Dermis microvascular lymphatic vessel endothelial cell (primary cell): ENCODE results near the gene LDHD. TPM values are rescaled to one million over a fixed set of nuclear protein-coding genes. Genes with fewer than 3 reads are reported as not detected.

Experiments used
- DNase-seq, 2 donors: peaks; one replicate each; pipeline versions ENCODE4 v3.0.0 to v3.0.0-alpha.2; 2010; ENCODE audit warnings: low read depth in 2 of 2
- total RNA-seq: library from RNA; depleted of rRNA; stranded (reverse); fragments of >200 nt; gene quantifications from 2 replicates; pipeline ENCODE4 v1.2.1, GENCODE V29; 2014

LDHD gene
- total RNA-seq, 1 donor from 2014 or later = 0.39 TPM

- no peak for DNase-seq
Observed at GRCh38 chr16:75114946-75115825, 1.4 kb downstream of the LDHD start.

DNA sequence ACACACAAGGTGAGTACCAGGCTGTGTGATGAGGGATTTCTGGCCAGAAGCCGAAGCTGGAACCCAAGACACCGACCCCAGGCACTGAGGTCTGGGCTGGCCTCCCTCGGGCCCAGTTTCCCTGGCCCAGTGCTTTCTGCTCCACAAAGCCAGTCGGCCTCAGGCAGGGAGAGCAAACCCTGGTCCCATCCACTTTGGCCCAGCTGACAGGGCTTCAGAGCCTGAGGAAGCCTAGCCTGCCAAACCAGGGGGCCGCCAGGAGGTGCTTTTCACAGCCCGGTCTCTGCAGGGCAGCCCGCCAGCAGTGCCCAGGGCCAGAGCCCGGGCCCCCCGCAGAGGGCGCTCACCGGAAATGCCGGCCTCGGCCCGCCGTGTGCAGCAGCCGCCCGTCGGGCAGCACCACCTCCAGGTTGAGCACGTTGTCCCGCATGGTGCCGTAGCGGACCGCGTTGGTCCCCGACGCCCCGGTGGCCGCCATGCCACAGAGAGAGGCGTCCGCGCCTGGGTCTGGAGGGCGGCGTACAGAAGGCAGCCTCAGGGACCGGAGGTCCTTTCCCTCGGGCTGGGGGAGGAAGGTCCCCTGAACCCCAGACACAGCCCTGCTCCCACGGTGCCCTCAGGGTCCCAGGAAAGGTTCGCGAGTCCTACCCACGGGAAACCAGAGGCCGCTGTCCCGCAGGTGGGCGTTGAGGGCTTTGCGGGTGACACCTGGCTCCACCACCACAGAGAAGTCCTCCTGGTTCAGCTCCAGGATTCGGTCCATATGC, 2.2 kb downstream of the LDHD start:
- DNase-seq = no peak

DNA sequence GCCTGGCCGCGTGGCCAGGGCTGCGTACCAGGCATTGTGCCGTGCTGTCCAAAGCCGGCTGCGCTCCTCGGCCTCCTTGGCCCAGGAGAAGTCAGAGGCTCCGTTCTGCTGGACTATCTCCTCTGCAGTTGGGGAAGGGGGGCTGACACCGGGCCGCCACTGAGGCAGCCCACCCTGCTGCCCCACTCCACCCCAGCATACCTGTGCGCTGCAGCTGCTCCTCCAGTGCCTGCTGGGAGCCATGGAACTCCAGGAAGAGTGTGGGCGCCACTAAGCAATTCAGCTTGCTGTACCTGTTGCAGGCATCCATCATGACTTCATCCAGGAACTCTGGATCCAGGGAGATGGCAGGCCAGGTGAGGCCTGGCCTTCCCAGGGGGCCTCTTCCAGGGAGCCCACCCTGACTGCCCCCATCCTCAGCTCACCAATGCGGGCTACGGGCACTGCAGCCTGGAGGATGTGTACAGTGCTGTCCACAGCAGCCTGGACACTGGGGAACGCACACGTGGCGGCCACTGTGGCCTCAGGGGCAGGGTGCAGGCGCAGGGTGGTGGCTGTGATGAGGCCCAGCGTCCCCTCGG, 2.9 kb downstream of the LDHD start:
- DNase-seq = no peak

- no peak for DNase-seq
Observed at GRCh38 chr16:75112734-75113491, 3.7 kb downstream of the LDHD start.

GRCh38 chr16:75111961-75112733, 4.4 kb downstream of the LDHD start:
- peak in 1 of 2 donors; percentile 49 for DNase-seq

GRCh38 chr16:75111514-75111940, 5.1 kb downstream of the LDHD start:
- DNase-seq = no peak

DNA sequence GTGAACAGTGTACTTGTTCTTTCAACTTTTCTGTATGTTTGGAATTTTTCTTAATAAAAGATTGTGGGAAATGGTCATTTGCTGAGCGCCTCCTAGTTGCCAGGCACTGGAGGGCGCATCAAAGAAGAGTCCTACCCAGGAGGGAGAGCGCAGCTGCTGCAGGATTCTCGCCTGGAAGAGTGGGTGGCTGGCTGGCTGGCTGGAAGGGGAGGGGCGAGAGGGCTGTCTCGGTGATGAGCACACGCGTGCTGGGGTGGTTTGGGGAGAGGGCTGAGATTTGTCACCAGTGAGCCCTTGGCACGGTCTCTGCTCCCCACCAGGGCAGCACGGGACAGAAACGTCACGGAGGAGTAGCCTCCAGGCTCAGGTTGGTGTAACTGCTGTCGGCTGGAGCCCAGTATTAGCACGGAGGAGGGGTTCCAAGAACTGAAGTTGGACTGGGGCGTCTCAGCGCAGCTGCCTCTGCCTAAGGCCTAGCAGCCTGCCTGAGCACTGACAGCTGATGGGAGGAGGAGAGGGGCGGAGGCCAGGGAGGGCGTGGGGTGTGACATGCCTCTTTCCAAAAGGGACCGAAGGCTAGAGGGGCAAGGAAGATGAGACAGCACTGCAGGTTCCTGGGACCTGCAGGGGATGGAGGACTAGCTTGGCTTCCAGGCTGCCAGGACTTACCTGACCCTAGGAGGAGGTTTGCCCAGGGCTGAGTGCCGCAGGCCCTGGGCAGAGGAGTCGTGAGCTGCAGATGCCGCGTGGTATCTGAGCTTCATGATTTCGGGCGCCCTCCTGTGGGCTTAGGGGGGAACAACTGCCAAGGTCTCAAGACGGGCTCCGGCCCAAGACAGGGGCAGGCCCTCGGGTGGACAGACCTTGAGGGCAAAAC, 5.7 kb downstream of the LDHD start:
- DNase-seq = peak; percentile 40 to 87

DNA sequence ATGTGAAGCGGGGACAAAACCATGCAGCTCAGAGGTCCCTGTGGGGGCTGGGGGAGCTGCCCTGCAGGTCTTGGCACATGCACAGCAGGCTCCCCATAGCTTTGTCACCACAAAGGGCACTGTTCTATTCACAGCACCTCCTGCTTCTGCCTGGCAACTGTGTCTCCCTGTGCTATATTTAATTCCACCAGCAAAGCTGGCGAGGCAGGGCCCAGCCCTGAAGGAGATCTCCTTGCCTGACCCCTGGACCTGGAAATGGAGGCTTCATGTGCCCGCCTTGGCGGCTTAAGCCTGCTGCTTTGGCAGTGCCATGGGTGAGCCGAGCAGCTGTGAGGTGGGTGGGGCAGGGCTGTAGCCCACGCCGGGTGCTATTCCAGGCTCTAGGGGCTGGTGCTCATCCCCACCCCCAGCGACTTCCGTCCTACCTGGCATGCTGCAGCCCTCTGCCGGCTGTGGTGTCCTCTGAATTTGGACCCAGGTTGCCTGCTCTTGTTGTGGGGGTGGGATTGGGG, 6.8 kb downstream of the LDHD start:
- no peak for DNase-seq

GRCh38 chr16:75108792-75109731, 7.5 kb downstream of the LDHD start:
- no peak for DNase-seq

GRCh38 chr16:75107505-75107904, 9.1 kb downstream of the LDHD start:
- DNase-seq = no peak

GRCh38 chr16:75106351-75107274, 10.0 kb downstream of the LDHD start:
- no peak for DNase-seq

GRCh38 chr16:75105306-75106061, 11.1 kb downstream of the LDHD start:
- DNase-seq = no peak

DNA sequence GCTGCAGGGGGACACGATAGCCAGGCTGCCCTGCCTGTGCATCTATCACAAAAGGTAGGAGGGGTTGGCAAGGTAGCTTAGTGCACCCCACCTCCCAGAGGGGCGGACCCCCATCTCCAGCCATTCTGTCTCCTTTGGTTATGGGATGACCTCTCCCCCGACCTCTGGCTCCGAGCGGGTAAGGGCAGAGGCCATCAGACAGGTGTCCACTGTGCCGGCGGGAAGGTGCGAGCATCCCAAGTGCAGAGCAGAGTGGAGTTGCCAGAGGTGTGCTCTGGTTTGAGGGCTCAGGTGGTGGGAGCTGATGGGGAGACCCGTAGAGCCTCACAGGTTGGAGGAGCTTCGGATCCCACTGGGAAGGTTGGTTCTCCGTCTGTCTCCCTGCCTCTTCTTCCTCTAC, 11.7 kb downstream of the LDHD start:
- no peak for DNase-seq

GRCh38 chr16:75103994-75104393, 12.6 kb downstream of the LDHD start:
- no peak for DNase-seq

- no peak for DNase-seq
Observed at GRCh38 chr16:75102595-75102994, 14.0 kb downstream of the LDHD start.

- DNase-seq = no peak
Observed at GRCh38 chr16:75101635-75102034, 14.9 kb downstream of the LDHD start.

DNA sequence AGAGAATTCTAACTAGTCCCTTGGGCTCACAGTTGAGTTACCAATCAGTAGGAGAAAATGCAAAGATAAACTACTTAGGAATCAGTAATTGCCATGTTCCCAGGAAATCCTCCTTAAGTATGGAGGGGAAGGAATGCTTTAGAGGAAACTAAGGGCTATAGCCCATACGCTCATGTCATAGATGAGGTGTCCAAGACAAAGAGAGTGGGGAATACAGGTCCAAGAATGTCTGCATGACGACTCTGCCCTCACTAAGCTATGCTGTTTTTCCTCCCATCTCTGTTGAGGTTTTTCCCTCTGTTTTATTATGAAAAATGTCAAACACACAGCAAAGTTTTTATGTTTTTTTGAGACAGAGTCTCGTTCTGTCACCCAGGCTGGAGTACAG, 16.0 kb downstream of the LDHD start:
- DNase-seq = no peak
